GM10847 (cell line): ENCODE results near the gene KIAA1755.

Experiments
- POLR2A ChIP-seq: IDR thresholded peaks from 2 replicates; pipeline ENCODE4 v1.6.1; 2011; ENCODE audit not compliant: insufficient read length; ENCODE audit errors: extremely low read depth

The KIAA1755 gene

GRCh38 chr20:38270869-38271605, 10.5 kb upstream of the KIAA1755 start:
- no peak for TF ChIP-seq POLR2A

GRCh38 chr20:38269715-38270114, 9.2 kb upstream of the KIAA1755 start:
- TF ChIP-seq POLR2A = no peak

GRCh38 chr20:38269040-38269439, 8.5 kb upstream of the KIAA1755 start:
- no peak for TF ChIP-seq POLR2A

- no peak for TF ChIP-seq POLR2A
Observed at GRCh38 chr20:38267901-38268514, 7.5 kb upstream of the KIAA1755 start.

GRCh38 chr20:38267296-38267695, 6.8 kb upstream of the KIAA1755 start:
- TF ChIP-seq POLR2A = no peak

GRCh38 chr20:38266426-38266825, 5.9 kb upstream of the KIAA1755 start:
- TF ChIP-seq POLR2A = no peak

- no peak for TF ChIP-seq POLR2A
Observed at GRCh38 chr20:38262931-38263330, 2.4 kb upstream of the KIAA1755 start.

GRCh38 chr20:38261054-38261390, 487 bp upstream of the KIAA1755 start:
- no peak for TF ChIP-seq POLR2A

GRCh38 chr20:38260025-38260377, 534 bp downstream of the KIAA1755 start:
- TF ChIP-seq POLR2A = no peak

- TF ChIP-seq POLR2A = no peak
Observed at GRCh38 chr20:38258545-38259215, 1.9 kb downstream of the KIAA1755 start.

- no peak for TF ChIP-seq POLR2A
Observed at GRCh38 chr20:38256966-38257365, 3.6 kb downstream of the KIAA1755 start.

- no peak for TF ChIP-seq POLR2A
Observed at GRCh38 chr20:38256021-38256420, 4.5 kb downstream of the KIAA1755 start.

GRCh38 chr20:38255393-38255792, 5.1 kb downstream of the KIAA1755 start:
- no peak for TF ChIP-seq POLR2A

GRCh38 chr20:38253571-38253970, 7.0 kb downstream of the KIAA1755 start:
- TF ChIP-seq POLR2A = no peak

GRCh38 chr20:38252292-38253288, 7.9 kb downstream of the KIAA1755 start:
- no peak for TF ChIP-seq POLR2A
